Stimulated activated CD4-positive, alpha-beta T cell treated with anti-CD3 and anti-CD28 coated beads, Interleukin-2, amount 100 ng/mL, for 4 hours (primary cell): ENCODE results near the gene KNDC1.
"Not testable (repeated sequence)": the region's sequence is repeated elsewhere in the genome, so short reads cannot be mapped to it uniquely, and the experiment has no call there.

Experiments used
- DNase-seq: peaks from one replicate; pipeline ENCODE4 v3.0.0-alpha.2; 2020; ENCODE audit warnings: low read depth

KNDC1 gene

GRCh38 chr10:133126431-133127290 lies 33.4 kb upstream of the KNDC1 start:
- no peak for DNase-seq

- DNase-seq = no peak
Measured at GRCh38 chr10:133127291-133128125, 32.5 kb upstream of the KNDC1 start.

GRCh38 chr10:133128126-133129070 lies 31.6 kb upstream of the KNDC1 start:
- no peak for DNase-seq

GRCh38 chr10:133129071-133129858 lies 30.8 kb upstream of the KNDC1 start:
- no peak for DNase-seq

GRCh38 chr10:133129859-133130495 lies 30.0 kb upstream of the KNDC1 start:
- no peak for DNase-seq

- no peak for DNase-seq
Measured at GRCh38 chr10:133130602-133131001, 29.4 kb upstream of the KNDC1 start.

- no peak for DNase-seq
Measured at GRCh38 chr10:133131053-133131452, 29.0 kb upstream of the KNDC1 start.

GRCh38 chr10:133131734-133132472 lies 28.1 kb upstream of the KNDC1 start:
- no peak for DNase-seq

GRCh38 chr10:133132473-133133291 lies 27.3 kb upstream of the KNDC1 start:
- no peak for DNase-seq

GRCh38 chr10:133133471-133134231 lies 26.4 kb upstream of the KNDC1 start:
- no peak for DNase-seq

- DNase-seq = no peak
Measured at GRCh38 chr10:133134411-133135115, 25.5 kb upstream of the KNDC1 start.

GRCh38 chr10:133135116-133135465 lies 24.9 kb upstream of the KNDC1 start:
- DNase-seq = no peak

- DNase-seq = not testable (repeated sequence)
Measured at GRCh38 chr10:133137486-133138145, 22.4 kb upstream of the KNDC1 start.

- DNase-seq = no peak
Measured at GRCh38 chr10:133139551-133140065, 20.4 kb upstream of the KNDC1 start.

GRCh38 chr10:133140417-133141143 lies 19.4 kb upstream of the KNDC1 start:
- DNase-seq = no peak
